Vagina (tissue), 2 donors: Measurements from ENCODE around the gene RPRD1B.

ENCODE experiments used
- POLR2A ChIP-seq, 2 donors: fragments of 450-650 bp; IDR thresholded peaks; one replicate each; pipeline ENCODE4 v1.6.1; 2017; ENCODE audit warnings: antibody characterized with exemption in 2 of 2, mild to moderate bottlenecking in 2 of 2, moderate library complexity in 2 of 2
- POLR2AphosphoS5 ChIP-seq, 2 donors: sonication (generic); formaldehyde crosslinking; IDR thresholded peaks; one replicate each; pipeline ENCODE4 v1.9.0; 2017; ENCODE audit warnings: antibody characterized with exemption in 2 of 2, mild to moderate bottlenecking in 2 of 2, low read depth in 1 of 2; ENCODE audit not compliant: insufficient read depth in 1 of 2
- TF ChIP-seq, protein P1 (sequence below), 3 experiments: fragments of 450-650 bp in 2 of 3; fragments of 200-600 bp in 1 of 3; sonication (generic) in 1 of 3; IDR thresholded peaks; one replicate each; pipeline ENCODE4 v1.5.1; 2017 to 2019; ENCODE audit warnings: antibody characterized with exemption in 3 of 3, mild to moderate bottlenecking in 2 of 3, moderate library complexity in 2 of 3

DNA sequence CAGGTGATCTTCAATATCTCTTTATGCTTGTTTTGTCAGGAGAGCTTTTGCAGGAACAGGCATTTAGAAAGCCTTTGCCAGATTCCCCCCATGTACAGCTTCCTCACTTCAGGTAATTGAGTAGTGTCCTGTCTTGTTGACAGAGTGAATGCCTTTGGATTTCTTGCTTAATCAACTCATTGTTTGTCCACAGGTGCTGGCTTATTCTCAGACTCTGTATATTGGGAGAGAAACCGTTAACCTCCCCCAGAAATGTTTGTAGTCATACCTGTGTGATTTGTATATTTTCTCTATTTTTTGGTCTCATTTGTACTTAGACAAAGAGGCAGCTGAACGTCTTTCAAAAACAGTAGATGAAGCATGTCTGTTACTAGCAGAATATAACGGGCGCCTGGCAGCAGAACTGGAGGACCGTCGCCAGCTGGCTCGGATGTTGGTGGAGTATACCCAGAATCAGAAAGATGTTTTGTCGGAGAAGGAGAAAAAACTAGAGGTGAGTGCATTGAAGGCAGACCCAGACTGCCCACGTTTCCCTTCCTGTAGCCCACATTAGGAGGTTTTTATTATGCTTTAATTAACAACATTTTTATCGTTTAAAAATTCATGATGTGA lies 32.3 kb downstream of the RPRD1B start:
- TF ChIP-seq, protein P1, sequence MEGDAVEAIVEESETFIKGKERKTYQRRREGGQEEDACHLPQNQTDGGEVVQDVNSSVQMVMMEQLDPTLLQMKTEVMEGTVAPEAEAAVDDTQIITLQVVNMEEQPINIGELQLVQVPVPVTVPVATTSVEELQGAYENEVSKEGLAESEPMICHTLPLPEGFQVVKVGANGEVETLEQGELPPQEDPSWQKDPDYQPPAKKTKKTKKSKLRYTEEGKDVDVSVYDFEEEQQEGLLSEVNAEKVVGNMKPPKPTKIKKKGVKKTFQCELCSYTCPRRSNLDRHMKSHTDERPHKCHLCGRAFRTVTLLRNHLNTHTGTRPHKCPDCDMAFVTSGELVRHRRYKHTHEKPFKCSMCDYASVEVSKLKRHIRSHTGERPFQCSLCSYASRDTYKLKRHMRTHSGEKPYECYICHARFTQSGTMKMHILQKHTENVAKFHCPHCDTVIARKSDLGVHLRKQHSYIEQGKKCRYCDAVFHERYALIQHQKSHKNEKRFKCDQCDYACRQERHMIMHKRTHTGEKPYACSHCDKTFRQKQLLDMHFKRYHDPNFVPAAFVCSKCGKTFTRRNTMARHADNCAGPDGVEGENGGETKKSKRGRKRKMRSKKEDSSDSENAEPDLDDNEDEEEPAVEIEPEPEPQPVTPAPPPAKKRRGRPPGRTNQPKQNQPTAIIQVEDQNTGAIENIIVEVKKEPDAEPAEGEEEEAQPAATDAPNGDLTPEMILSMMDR (IDR thresholded peaks at IDR 0.05) = no peak
- TF ChIP-seq POLR2AphosphoS5 (IDR thresholded peaks at IDR 0.05; ENCODE audit: insufficient read depth in 1 of 2, low read depth in 1 of 2) (no peak), POLR2A (IDR thresholded peaks at IDR 0.05) (no peak)
